ENCODE data around the gene MISP. TPM values are rescaled to one million over a fixed set of nuclear protein-coding genes. Genes with fewer than 3 reads are reported as not detected.

MISP gene
- total and polyA plus RNA-seq, 2 of the 13 experiments (the other 11 are each of a cell fraction or from before 2014, with no cell fraction given) = 0.67 to 1.3 TPM

DNA sequence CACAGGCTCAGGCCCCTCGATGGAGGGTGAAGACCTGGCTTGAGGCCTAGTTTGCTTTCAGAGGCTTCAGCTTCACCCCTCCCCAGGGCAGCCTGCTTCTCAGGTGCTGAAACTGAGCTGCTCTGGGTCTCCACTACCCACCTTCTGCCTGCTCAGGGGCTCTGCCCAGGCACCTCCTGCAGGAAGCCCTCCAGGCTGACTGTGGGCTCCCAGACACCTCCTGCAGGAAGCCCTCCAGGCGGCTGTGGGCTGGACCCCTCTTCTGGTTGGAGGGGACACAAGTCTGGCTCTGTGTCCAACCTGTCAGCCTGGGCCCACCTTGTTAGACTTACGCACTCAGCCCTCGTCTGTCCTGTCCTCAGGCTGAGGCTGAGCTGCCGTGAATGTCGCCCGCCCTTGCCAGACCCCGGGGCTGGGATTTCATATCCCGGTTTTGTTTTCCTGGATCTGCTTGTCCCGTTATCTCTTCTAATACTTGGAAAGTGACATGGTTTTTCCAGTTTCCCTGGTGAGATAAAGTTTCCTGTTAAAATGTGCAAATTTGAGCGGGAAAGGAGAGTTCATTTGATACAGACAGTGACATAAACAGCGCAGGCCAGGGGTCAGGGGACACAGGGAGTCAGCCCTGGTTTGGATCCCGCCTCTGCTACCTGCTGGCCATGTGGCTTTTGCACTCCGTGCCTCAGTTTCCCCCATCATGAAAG, 20.8 kb upstream of the MISP start (continued):
- TF ChIP-seq ZNF232 (CRISPR knock-in tag; IDR thresholded peaks at IDR 0.05; ENCODE audit: borderline replicate concordance) = no peak
- TF ChIP-seq ZBTB43 (CRISPR knock-in tag; conservative IDR thresholded peaks at IDR 0.05) = no peak
- TF ChIP-seq KDM6A (CRISPR knock-in tag; IDR thresholded peaks at IDR 0.05; ENCODE audit: low read depth) = no peak
- no peak for TF ChIP-seq RBAK (CRISPR knock-in tag; IDR thresholded peaks at IDR 0.05)
- TF ChIP-seq, protein P1, sequence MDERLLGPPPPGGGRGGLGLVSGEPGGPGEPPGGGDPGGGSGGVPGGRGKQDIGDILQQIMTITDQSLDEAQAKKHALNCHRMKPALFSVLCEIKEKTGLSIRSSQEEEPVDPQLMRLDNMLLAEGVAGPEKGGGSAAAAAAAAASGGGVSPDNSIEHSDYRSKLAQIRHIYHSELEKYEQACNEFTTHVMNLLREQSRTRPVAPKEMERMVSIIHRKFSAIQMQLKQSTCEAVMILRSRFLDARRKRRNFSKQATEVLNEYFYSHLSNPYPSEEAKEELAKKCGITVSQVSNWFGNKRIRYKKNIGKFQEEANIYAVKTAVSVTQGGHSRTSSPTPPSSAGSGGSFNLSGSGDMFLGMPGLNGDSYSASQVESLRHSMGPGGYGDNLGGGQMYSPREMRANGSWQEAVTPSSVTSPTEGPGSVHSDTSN (CRISPR knock-in tag; IDR thresholded peaks at IDR 0.05) = no peak
- no peak for TF ChIP-seq GABPA (IDR thresholded peaks at IDR 0.05; ENCODE audit: low read depth, low read length)
- no peak for TF ChIP-seq GABPA (CRISPR knock-in tag; IDR thresholded peaks at IDR 0.05; ENCODE audit: low read depth)
- TF ChIP-seq, protein P2, sequence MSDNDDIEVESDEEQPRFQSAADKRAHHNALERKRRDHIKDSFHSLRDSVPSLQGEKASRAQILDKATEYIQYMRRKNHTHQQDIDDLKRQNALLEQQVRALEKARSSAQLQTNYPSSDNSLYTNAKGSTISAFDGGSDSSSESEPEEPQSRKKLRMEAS (IDR thresholded peaks at IDR 0.05) = no peak

DNA sequence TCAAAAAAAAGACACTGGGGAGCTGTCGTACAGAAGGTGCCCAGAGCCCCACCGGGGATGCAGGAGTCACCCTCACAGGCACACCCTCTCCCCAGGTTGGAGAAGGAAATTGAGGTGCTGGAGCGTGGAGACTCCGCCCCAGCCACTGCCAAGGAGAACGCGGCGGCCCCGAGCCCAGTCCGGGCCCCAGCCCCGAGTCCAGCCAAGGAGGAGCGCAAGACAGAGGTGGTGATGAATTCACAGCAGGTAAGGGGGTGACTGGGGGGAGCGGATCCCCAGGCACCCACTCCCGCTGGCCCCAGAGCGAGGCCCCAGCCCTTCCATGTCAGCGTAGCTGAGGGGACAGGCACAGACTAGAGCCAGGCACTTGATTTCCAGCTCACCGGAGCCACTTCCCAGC, 19.9 kb upstream of the MISP start:
- Histone ChIP-seq H3K36me3 (replicated peaks in 1 of 2; ENCODE audit: control insufficient read depth in 1 of 2, insufficient read depth in 2 of 2, low read length in 2 of 2) (no peaks in the 10 kb centered on the region), H3K4me3 (replicated peaks in 1 of 3; ENCODE audit: insufficient read depth in 1 of 3, low read depth in 2 of 3, low read length in 3 of 3) (no peak overlapping the region), H4K20me1 (ENCODE audit: insufficient read depth, low read length) (no peaks in the 10 kb centered on the region), H2AFZ (ENCODE audit: low read length) (no peak overlapping the region), H3K79me2 (ENCODE audit: insufficient read depth, low read length) (no peaks in the 10 kb centered on the region), H3K9me3 (ENCODE audit: low read length) (no peaks in the 10 kb centered on the region), H3K27ac (ENCODE audit: extremely low read length, insufficient read depth, low read length) (no peak overlapping the region), H3K4me1 (ENCODE audit: insufficient read depth, low read length) (no peaks in the 10 kb centered on the region), H3K4me2 (ENCODE audit: low read depth, low read length) (no peak overlapping the region), H3K27me3 (ENCODE audit: control insufficient read depth in 1 of 2, insufficient read depth in 2 of 2, low read length in 2 of 2) (no peaks in the 10 kb centered on the region), H3K9ac (ENCODE audit: insufficient read depth, low read depth, low read length) (no peak overlapping the region)
- WGBS (ENCODE audit: low lambda C conversion rate) = no CpG with 5 or more reads among the region's 16 CpGs
- intact Hi-C loops (cut with micrococcal nuclease; ENCODE audit: unreplicated experiment) = no loop called here
- ATAC-seq (no peak), DNase-seq (ENCODE audit: low spot score) (no peak), FAIRE-seq (no peak)
- TF ChIP-seq ZFP36L2 (CRISPR knock-in tag; IDR thresholded peaks at IDR 0.05) (no peak), SMAD3 (CRISPR knock-in tag; IDR thresholded peaks at IDR 0.05) (no peak), GATAD2A (CRISPR knock-in tag; IDR thresholded peaks at IDR 0.05) (no peak), ZNF431 (CRISPR knock-in tag; IDR thresholded peaks at IDR 0.05; ENCODE audit: borderline replicate concordance, low read depth) (no peak), JUN (CRISPR knock-in tag; IDR thresholded peaks at IDR 0.05) (no peak), BHLHE40 (IDR thresholded peaks at IDR 0.05; ENCODE audit: low read length) (no peak), CBX1 (IDR thresholded peaks at IDR 0.05; ENCODE audit: low read depth) (no peak), MAF1 (CRISPR knock-in tag; IDR thresholded peaks at IDR 0.05; ENCODE audit: borderline replicate concordance) (no peak), SAFB2 (CRISPR knock-in tag; IDR thresholded peaks at IDR 0.05; ENCODE audit: borderline replicate concordance, low read depth) (no peak)
- TF ChIP-seq, protein P3, sequence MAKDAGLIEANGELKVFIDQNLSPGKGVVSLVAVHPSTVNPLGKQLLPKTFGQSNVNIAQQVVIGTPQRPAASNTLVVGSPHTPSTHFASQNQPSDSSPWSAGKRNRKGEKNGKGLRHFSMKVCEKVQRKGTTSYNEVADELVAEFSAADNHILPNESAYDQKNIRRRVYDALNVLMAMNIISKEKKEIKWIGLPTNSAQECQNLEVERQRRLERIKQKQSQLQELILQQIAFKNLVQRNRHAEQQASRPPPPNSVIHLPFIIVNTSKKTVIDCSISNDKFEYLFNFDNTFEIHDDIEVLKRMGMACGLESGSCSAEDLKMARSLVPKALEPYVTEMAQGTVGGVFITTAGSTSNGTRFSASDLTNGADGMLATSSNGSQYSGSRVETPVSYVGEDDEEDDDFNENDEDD (CRISPR knock-in tag; IDR thresholded peaks at IDR 0.05; ENCODE audit: borderline replicate concordance) = no peak
- TF ChIP-seq, protein P4, sequence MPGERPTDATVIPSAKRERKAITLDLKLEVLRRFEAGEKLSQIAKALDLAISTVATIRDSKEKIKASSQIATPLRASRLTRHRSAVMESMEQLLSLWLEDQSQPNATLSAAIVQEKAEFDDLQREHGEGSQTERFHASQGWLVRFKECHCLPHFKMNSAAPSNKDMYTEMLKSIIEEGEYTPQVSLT (CRISPR knock-in tag; IDR thresholded peaks at IDR 0.05; ENCODE audit: borderline replicate concordance, low read depth) = no peak
- in situ Hi-C loops (cut with HindIII; ENCODE audit: extremely low pct_ligation_motif_present, low pct_unique_long_range_greater_than_20kb) = loop anchor here (5.0 to 10.0 kb wide), 2 partner anchors 64 to 146 kb away; partner anchors contain the start of gene HCN2
- no TSS peak for BruUV-seq (replicated peaks)
- CTCF ChIA-PET (ENCODE audit: low intra/inter-chr PET ratio, low total read pairs) = no interaction called here
- POLR2A ChIA-PET = no interaction called here

Data from HepG2 (cell line).